ENCODE measurements around the gene LIPH.

The LIPH gene

DNA sequence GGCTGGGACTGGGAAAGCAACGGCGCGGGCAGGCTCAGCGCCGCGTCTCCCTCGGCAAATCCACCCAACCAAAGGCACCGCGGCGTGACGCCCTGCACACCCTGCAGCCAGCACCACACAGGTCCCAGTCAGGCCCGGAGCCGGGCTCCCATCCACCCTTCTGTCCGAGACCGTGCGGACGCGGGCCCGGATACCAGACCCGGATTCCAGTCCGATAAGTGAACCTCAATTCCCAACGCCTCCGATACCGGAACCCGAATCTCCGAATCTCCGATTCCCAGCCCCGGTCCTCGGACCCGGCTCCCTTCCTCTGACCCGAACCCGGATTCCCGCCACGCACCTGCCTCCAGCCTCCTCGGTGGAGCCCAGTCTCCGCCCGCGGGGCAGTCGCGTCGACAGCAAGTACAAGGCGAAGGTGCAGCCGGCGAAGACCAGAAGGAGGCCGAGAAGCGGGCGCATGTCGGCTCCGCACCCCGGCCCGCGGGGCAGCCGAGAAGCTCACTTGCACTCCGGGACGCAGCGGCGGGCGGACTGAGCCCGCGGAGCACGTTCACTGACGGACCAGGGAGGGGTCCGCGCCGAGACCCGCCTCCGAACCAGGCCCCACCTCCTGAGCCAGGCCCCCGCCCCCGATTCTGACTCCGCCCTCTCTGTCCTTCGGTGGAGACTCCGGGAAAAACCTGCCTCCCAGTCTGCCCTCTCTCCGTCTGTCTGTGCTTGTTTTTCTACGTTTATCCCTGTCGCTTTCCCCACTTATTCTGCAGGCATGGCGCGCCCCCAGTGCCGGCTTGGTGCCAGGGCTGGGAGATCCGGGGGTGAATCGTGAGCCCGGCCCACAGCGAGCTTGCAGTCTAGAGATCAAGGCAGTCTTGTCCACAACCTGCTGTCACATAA, 53.6 kb downstream of the LIPH start, which contains the start of gene TMEM41A:
Gene TMEM41A, minus strand, starts transcription at position 533 of the 894 bp plus-strand sequence. Its CDS starts 74 bp downstream, at position 459.
- Histone ChIP-seq H3K27me3 (replicated peaks) (no peaks in the 10 kb centered on the region), H3K36me3 (replicated peaks) (peaks cover 8% of the 10 kb centered on the region), H3K4me3 (ENCODE audit: low read depth, low read length) (peak within 1 kb of the TSS; percentile 96), H3K27ac (peak within 1 kb of the TSS; percentile 28)
- DNase-seq = peak; percentile 93
- in situ Hi-C loops (cut with HindIII; ENCODE audit: low pct_ligation_motif_present, low sequenced_read_pairs) = no loop called here
- TF ChIP-seq, protein P1, sequence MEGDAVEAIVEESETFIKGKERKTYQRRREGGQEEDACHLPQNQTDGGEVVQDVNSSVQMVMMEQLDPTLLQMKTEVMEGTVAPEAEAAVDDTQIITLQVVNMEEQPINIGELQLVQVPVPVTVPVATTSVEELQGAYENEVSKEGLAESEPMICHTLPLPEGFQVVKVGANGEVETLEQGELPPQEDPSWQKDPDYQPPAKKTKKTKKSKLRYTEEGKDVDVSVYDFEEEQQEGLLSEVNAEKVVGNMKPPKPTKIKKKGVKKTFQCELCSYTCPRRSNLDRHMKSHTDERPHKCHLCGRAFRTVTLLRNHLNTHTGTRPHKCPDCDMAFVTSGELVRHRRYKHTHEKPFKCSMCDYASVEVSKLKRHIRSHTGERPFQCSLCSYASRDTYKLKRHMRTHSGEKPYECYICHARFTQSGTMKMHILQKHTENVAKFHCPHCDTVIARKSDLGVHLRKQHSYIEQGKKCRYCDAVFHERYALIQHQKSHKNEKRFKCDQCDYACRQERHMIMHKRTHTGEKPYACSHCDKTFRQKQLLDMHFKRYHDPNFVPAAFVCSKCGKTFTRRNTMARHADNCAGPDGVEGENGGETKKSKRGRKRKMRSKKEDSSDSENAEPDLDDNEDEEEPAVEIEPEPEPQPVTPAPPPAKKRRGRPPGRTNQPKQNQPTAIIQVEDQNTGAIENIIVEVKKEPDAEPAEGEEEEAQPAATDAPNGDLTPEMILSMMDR (IDR thresholded peaks at IDR 0.05; ENCODE audit: low read depth, low read length, missing control alignments) = no peak

GRCh38 chr3:185490241-185490640, 62.1 kb downstream of the LIPH start:
- H3K27me3 ChIP-seq (replicated peaks) = no peaks in the 10 kb centered on the region
- in situ Hi-C loops (cut with HindIII; ENCODE audit: low pct_ligation_motif_present, low sequenced_read_pairs) = no loop called here
- TF ChIP-seq, protein P1 (IDR thresholded peaks at IDR 0.05; ENCODE audit: low read depth, low read length, missing control alignments) = no peak
- H3K36me3 ChIP-seq (replicated peaks) = peaks cover 10% of the 10 kb centered on the region
- no peak overlapping the region for H3K4me3 ChIP-seq (ENCODE audit: low read depth, low read length)
- H3K27ac ChIP-seq = no peak overlapping the region
- DNase-seq = no peak

DNA sequence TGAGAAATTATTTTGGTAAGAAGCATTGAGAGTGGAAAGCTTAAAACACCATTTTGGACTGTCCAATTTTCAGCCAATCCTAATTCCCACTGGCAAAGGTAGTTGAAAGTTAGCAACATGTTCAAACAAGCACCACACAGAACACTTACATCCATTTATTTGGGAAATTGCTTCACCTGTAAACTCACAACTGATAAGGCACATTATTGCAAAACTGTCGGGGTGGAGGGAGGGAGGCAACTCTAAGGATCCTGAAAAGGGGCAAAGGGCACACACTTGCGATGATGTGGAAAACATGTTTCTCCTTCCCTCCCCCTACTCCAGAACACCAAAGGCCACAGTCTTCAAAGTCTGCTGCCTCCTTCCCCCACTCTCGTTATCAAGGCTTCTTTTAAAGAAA, 62.9 kb downstream of the LIPH start:
- H3K27ac ChIP-seq = no peak overlapping the region
- no peak overlapping the region for H3K4me3 ChIP-seq (ENCODE audit: low read depth, low read length)
- in situ Hi-C loops (cut with HindIII; ENCODE audit: low pct_ligation_motif_present, low sequenced_read_pairs) = no loop called here
- no peaks in the 10 kb centered on the region for H3K27me3 ChIP-seq (replicated peaks)
- no peak for DNase-seq
- TF ChIP-seq, protein P1 (IDR thresholded peaks at IDR 0.05; ENCODE audit: low read depth, low read length, missing control alignments) = no peak
- H3K36me3 ChIP-seq (replicated peaks) = peaks cover 10% of the 10 kb centered on the region

DNA sequence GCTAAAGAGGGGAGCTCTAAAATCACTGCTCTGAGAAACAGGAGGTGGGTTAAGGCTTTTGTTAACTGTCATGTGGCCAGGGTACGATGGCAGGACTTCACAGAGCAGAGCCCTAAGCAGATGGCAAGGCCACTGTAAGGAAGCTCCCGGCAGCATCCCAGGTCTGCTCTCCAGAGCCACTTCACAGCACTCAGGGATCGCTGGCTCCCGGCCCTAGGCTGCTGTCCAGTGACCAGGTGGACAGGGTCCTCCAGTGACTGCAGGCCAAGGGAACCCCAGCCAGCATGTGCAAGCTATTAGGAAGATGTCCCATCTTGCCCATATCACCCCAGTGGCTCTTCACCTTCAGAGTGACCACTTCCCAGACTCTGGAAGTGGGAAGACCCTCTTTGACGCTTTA, 63.9 kb downstream of the LIPH start:
- TF ChIP-seq, protein P1 (IDR thresholded peaks at IDR 0.05; ENCODE audit: low read depth, low read length, missing control alignments) = no peak
- Histone ChIP-seq H3K4me3 (ENCODE audit: low read depth, low read length) (no peak overlapping the region), H3K36me3 (replicated peaks) (peaks cover 7% of the 10 kb centered on the region), H3K27ac (no peak overlapping the region), H3K27me3 (replicated peaks) (no peaks in the 10 kb centered on the region)
- no peak for DNase-seq
- in situ Hi-C loops (cut with HindIII; ENCODE audit: low pct_ligation_motif_present, low sequenced_read_pairs) = no loop called here

DNA sequence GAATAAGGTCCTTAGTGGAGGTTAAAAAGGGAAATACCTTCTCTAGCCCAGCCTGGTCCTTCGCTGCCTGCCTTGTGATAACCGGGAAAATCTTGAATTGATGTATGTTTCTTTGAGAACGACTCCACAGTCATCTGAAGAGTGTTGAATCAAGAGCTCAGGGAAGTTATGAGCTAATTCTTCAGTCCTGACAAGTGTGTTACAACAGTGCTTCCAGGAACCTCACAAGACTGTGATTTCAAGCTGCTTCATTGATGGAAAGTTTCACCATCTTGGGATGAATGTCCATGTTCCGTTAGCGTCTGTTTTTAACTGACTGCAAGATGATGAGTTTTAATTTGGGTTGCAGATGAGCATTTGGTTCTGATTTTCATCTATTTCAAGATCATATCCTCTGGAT, 66.0 kb downstream of the LIPH start:
- H3K36me3 ChIP-seq (replicated peaks) = no peaks in the 10 kb centered on the region
- no peaks in the 10 kb centered on the region for H3K27me3 ChIP-seq (replicated peaks)
- no peak overlapping the region for H3K27ac ChIP-seq
- no peak for DNase-seq
- H3K4me3 ChIP-seq (ENCODE audit: low read depth, low read length) = no peak overlapping the region
- TF ChIP-seq, protein P1 (IDR thresholded peaks at IDR 0.05; ENCODE audit: low read depth, low read length, missing control alignments) = no peak
- in situ Hi-C loops (cut with HindIII; ENCODE audit: low pct_ligation_motif_present, low sequenced_read_pairs) = no loop called here

Data from brain microvascular endothelial cell (primary cell).